PC-3 (cell line): Measurements from ENCODE around the gene GCAT. TPM values are rescaled to one million over a fixed set of nuclear protein-coding genes. Genes with fewer than 3 reads are reported as not detected.

Experiments
- ATAC-seq: fragments of 200-7000 bp; cut with Tn5 transposase; 2 replicates; pipeline ENCODE4 v1.9.1; 2020; ENCODE audit warnings: mild to moderate bottlenecking, moderate library complexity
- BruUV-seq: library from RNA; stranded (reverse); fragments of 400-500 nt; replicated peaks from 2 replicates; lab custom pipeline; 2021; lab: Mats Ljungman, UMichigan
- CTCF ChIA-PET: fragments of 300-600 bp; sonication (Branson Sonifier 250); formaldehyde crosslinking; loops from one replicate; lab custom pipeline; 2022; ENCODE audit warnings: antibody characterized with exemption; lab: Charles Lee
- POLR2A ChIA-PET: fragments of 300-600 bp; sonication (Branson Sonifier 250); formaldehyde crosslinking; loops from one replicate; lab custom pipeline; 2022; ENCODE audit warnings: antibody characterized with exemption; ENCODE audit not compliant: unreplicated experiment; lab: Charles Lee
- DNase-seq: peaks from one replicate; pipeline ENCODE4 v3.0.0-alpha.2; 2015
- H2AFZ ChIP-seq: fragments of 300-600 bp; sonication (generic); 2 replicates; pipeline ENCODE4 v1.6.0; 2016; ENCODE audit warnings: antibody characterized with exemption, low read length
- H3F3A ChIP-seq: fragments of 300-600 bp; sonication (generic); one replicate; pipeline ENCODE4 v1.6.0; 2017; ENCODE audit warnings: antibody characterized with exemption, low read length, control low read depth, mild to moderate bottlenecking; ENCODE audit not compliant: unreplicated experiment
- H3K27ac ChIP-seq: fragments of 300-600 bp; sonication (generic); 2 replicates; pipeline ENCODE4 v1.5.1; 2016; ENCODE audit warnings: mild to moderate bottlenecking, low read length
- H3K27me3 ChIP-seq: fragments of 300-600 bp; sonication (generic); 2 replicates; pipeline ENCODE4 v1.6.1; 2016; ENCODE audit warnings: low read length, mixed read lengths
- H3K36me3 ChIP-seq: fragments of 300-600 bp; sonication (generic); 2 replicates; pipeline ENCODE4 v1.6.1; 2016; ENCODE audit warnings: low read depth, mixed run types, low read length, mixed read lengths
- H3K4me1 ChIP-seq: fragments of 300-600 bp; sonication (generic); 2 replicates; pipeline ENCODE4 v1.5.1; 2016; ENCODE audit warnings: low read length; ENCODE audit not compliant: insufficient read depth
- H3K4me2 ChIP-seq: fragments of 300-600 bp; sonication (generic); 2 replicates; pipeline ENCODE4 v1.6.0; 2016; ENCODE audit warnings: low read length
- H3K4me3 ChIP-seq: fragments of 300-600 bp; sonication (generic); 2 replicates; pipeline ENCODE4 v1.5.1; 2016; ENCODE audit warnings: mild to moderate bottlenecking, low read length, mixed read lengths
- H3K79me2 ChIP-seq: fragments of 300-600 bp; sonication (generic); 2 replicates; pipeline ENCODE4 v1.6.1; 2017; ENCODE audit warnings: low read length, mixed read lengths
- H3K9ac ChIP-seq: fragments of 300-600 bp; sonication (generic); 2 replicates; pipeline ENCODE4 v1.6.0; 2016; ENCODE audit warnings: mild to moderate bottlenecking, low read length
- H3K9me2 ChIP-seq: fragments of 300-600 bp; sonication (generic); replicated peaks from 2 replicates; pipeline ENCODE4 v1.6.1; 2016; ENCODE audit warnings: mixed run types, low read length, mixed read lengths
- H3K9me3 ChIP-seq: fragments of 300-600 bp; sonication (generic); 2 replicates; pipeline ENCODE4 v1.6.1; 2016; ENCODE audit warnings: low read length, mixed read lengths
- H4K20me1 ChIP-seq: fragments of 300-600 bp; sonication (generic); 2 replicates; pipeline ENCODE4 v1.6.1; 2016; ENCODE audit warnings: low read length, mixed read lengths
- EZH2 ChIP-seq: fragments of 300-600 bp; sonication (generic); IDR thresholded peaks from one replicate; pipeline ENCODE4 v1.6.1; 2017; ENCODE audit warnings: antibody characterized with exemption, mild to moderate bottlenecking, low read length; ENCODE audit not compliant: unreplicated experiment
- EZH2phosphoT487 ChIP-seq: fragments of 300-600 bp; sonication (generic); IDR thresholded peaks from 2 replicates; pipeline ENCODE4 v1.6.1; 2018; ENCODE audit warnings: mild to moderate bottlenecking, antibody characterized with exemption, low read length, borderline replicate concordance
- intact Hi-C: fragments of 100-400 bp; cut with micrococcal nuclease; formaldehyde crosslinking; loops from 2 replicates; pipeline ENCODE4 v1.9.0; 2023
- total RNA-seq: library from RNA; depleted of rRNA; stranded (reverse); fragments of >200 nt; gene quantifications from 2 replicates; pipeline ENCODE4 v1.2.3, GENCODE V29; 2014
- TF ChIP-seq, protein P1 (sequence below): fragments of 300-600 bp; sonication (generic); conservative IDR thresholded peaks from 2 replicates; pipeline ENCODE4 v1.5.1; 2017; ENCODE audit warnings: antibody characterized with exemption, low read depth, mild to moderate bottlenecking, low read length

GCAT gene
- total RNA-seq, 1 experiment from 2014 or later = 26.0 TPM

DNA sequence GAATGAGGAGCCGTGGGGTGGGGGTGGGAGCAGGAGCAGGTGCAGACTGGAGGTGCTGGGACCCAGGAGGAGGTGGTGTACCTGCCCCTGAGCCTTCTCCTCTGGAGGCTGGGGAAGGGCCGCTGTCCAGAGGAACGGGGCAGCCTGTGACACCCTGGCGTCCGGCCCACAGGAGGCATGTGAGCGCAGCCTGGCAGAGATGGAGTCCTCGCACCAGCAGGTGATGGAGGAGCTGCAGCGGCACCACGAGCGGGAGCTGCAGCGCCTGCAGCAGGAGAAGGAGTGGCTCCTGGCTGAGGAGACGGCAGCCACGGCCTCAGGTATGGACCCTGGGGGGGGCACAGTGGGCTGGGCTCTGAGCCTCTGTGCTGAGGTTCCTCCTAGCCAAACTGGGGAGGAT, 42.2 kb upstream of the GCAT start:
- peaks cover 17% of the 10 kb centered on the region for H3K36me3 ChIP-seq
- ATAC-seq = no peak

DNA sequence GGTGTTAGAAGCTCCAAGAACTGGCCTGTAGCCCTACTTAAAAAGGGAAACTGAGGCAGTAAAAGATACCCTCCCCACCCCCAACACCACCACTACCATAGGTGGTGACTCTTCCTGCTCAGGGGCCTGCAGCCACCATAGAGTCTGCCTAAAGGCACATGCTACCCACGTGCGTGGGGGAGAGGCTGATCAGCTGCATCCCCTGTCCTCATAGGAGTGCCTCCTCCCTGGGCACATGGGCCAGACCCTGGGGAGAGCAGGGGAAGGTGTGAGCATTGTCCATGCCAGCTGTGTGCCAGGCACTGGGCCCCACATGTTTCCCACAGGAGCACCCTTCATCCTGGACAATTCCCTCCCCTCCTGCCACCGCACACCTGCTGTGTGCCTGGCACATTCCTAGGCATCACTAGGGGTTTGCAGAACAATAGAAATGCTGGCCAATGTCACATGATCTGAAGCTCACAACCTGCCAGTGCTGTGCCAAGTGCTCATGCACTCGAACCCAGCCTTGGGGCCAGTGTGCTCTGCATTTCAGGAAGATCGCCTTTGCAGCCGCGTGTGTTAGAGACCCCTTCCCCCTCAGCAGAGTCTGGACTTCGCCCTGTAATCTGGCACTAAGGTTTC, 41.7 kb upstream of the GCAT start:
- ATAC-seq (peak; percentile 9; the same call in 1 of the 2 replicates), DNase-seq (no peak)
- Histone ChIP-seq H3K4me1 (peaks cover 5% of the 10 kb centered on the region; the same call in 1 of the 2 replicates), H3K27me3 (no peaks in the 10 kb centered on the region), H3K27ac (no peak overlapping the region), H3K4me2 (no peak overlapping the region), H4K20me1 (no peaks in the 10 kb centered on the region), H3K9me2 (no peaks in the 10 kb centered on the region), H3K79me2 (no peaks in the 10 kb centered on the region), H3K9ac (no peak overlapping the region), H3F3A (no peaks in the 10 kb centered on the region), H3K4me3 (no peak overlapping the region), H2AFZ (no peak overlapping the region), H3K36me3 (peaks cover 17% of the 10 kb centered on the region), H3K9me3 (no peaks in the 10 kb centered on the region)
- ChIA-PET CTCF (no interaction called here), POLR2A (no interaction called here)
- intact Hi-C loops = no loop called here
- no peak for TF ChIP-seq EZH2
- no peak for TF ChIP-seq EZH2phosphoT487
- no TSS peak for BruUV-seq

More for the DNA sequence above, 42.2 kb upstream of the GCAT start:
- TF ChIP-seq, protein P1, sequence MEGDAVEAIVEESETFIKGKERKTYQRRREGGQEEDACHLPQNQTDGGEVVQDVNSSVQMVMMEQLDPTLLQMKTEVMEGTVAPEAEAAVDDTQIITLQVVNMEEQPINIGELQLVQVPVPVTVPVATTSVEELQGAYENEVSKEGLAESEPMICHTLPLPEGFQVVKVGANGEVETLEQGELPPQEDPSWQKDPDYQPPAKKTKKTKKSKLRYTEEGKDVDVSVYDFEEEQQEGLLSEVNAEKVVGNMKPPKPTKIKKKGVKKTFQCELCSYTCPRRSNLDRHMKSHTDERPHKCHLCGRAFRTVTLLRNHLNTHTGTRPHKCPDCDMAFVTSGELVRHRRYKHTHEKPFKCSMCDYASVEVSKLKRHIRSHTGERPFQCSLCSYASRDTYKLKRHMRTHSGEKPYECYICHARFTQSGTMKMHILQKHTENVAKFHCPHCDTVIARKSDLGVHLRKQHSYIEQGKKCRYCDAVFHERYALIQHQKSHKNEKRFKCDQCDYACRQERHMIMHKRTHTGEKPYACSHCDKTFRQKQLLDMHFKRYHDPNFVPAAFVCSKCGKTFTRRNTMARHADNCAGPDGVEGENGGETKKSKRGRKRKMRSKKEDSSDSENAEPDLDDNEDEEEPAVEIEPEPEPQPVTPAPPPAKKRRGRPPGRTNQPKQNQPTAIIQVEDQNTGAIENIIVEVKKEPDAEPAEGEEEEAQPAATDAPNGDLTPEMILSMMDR = no peak
- DNase-seq = no peak
- H3F3A ChIP-seq = no peaks in the 10 kb centered on the region
- ChIA-PET POLR2A (no interaction called here), CTCF (no interaction called here)
- peaks cover 5% of the 10 kb centered on the region; the same call in 1 of the 2 replicates for H3K4me1 ChIP-seq
- H3K79me2 ChIP-seq = no peaks in the 10 kb centered on the region
- BruUV-seq = no TSS peak
- H3K27me3 ChIP-seq = no peaks in the 10 kb centered on the region
- no peaks in the 10 kb centered on the region for H4K20me1 ChIP-seq
- no peak overlapping the region for H3K4me2 ChIP-seq
- intact Hi-C loops = no loop called here
- no peak overlapping the region for H3K27ac ChIP-seq
- H2AFZ ChIP-seq = no peak overlapping the region
- H3K9ac ChIP-seq = no peak overlapping the region
- no peaks in the 10 kb centered on the region for H3K9me2 ChIP-seq
- no peaks in the 10 kb centered on the region for H3K9me3 ChIP-seq
- no peak overlapping the region for H3K4me3 ChIP-seq

DNA sequence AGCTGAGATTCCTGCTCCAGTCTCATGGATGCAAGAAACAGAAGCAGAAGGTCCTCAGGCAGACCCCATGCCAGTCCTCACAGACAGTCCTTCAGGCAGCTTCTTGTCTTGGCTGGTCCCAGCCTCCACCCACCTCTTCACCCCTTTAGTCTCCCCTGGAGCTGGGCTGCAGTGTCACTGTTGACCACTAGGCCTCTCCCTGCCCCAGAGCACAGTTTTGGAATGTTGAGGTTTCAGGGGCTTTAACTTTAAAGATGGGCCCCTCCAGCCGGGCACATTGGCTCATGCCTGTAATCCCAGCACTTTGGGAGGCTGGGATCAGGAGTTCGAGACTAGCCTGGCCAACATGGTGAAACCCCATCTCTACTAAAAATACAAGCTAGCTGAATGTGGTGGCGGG, 39.5 kb upstream of the GCAT start:
- Histone ChIP-seq H4K20me1 (no peaks in the 10 kb centered on the region), H3K27ac (no peak overlapping the region), H2AFZ (no peak overlapping the region), H3K9ac (no peak overlapping the region), H3K4me2 (no peak overlapping the region), H3K4me1 (no peaks in the 10 kb centered on the region), H3K79me2 (no peaks in the 10 kb centered on the region), H3K36me3 (peaks cover 23% of the 10 kb centered on the region), H3F3A (no peaks in the 10 kb centered on the region), H3K27me3 (no peaks in the 10 kb centered on the region), H3K4me3 (no peak overlapping the region), H3K9me3 (no peaks in the 10 kb centered on the region), H3K9me2 (no peaks in the 10 kb centered on the region)
- intact Hi-C loops = no loop called here
- ChIA-PET POLR2A (no interaction called here), CTCF (no interaction called here)
- no TSS peak for BruUV-seq
- ATAC-seq = no peak
- TF ChIP-seq EZH2 = no peak
- no peak for TF ChIP-seq EZH2phosphoT487
- TF ChIP-seq, protein P1 = peak; percentile 47; the same call in 1 of the 2 replicates
- DNase-seq = no peak
